Hindlimb muscle (tissue), 1 donor: ENCODE data around the gene MOB3A. TPM values are rescaled to one million over a fixed set of nuclear protein-coding genes. Genes with fewer than 3 reads are reported as not detected.

ENCODE experiments used
- DNase-seq: peaks from one replicate; pipeline ENCODE4 v3.0.0-alpha.2; 2013
- polyA plus RNA-seq: library from polyadenylated mRNA; unstranded; fragments of 120-200 nt; gene quantifications from one replicate; pipeline ENCODE4 v1.2.1, GENCODE V29; 2013; ENCODE audit not compliant: insufficient read length

The MOB3A gene
- polyA plus RNA-seq, 1 donor = 18.3 TPM

- DNase-seq = no peak
Observed at GRCh38 chr19:2123682-2124387, 27.7 kb upstream of the MOB3A start.

- DNase-seq = no peak
Observed at GRCh38 chr19:2122982-2123381, 26.9 kb upstream of the MOB3A start.

GRCh38 chr19:2122251-2122650 is 26.1 kb upstream of the MOB3A start:
- DNase-seq = no peak

DNA sequence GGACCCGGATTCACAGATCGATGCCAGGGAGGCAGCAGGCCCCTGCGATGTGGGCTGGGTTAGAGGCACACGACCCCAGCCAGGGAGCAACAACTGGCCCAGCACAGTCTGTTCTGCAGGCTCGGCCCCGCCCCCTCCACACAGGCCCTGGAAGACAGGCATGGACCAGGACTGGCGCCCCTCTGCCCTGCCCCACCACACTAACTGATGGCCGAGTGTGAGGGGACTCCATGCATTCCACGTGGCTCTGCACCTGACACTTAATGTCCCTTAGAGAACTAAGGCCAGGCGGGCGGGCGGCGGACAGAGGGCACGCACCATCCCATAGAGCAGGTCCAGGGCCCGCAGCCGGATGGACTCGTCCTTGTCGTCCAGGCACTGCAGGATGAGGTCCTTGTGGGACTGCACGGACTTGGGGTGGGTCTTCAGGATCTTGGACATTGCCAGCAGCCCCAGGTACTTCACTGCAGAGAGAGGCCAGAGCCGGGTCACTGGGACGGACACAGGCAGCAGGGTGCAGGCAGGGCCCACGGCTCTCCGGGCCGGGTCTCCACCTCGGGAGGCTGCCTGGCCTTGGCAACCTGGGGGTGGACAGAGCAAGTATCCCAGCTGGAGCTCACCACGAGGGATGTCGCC is 25.4 kb upstream of the MOB3A start:
- no peak for DNase-seq

DNA sequence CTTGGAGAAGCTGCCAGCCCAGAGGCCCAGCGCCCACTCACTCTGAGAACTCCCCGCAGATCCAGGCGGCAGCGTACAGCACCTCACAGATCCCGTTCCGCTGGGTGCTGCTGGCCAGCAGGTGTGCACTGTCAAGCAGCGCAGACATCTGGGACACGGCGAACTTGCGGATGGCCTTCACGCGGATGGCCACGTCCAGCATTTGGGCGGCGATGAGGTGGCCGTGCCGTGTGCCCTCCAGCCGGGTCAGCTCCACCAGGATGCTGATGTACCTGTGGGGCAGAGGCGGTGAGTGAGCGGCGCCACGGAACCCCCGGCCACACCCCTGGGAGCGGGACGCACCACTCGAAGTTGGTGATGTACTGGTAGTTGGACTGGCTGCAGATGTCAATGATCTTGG is 24.7 kb upstream of the MOB3A start:
- no peak for DNase-seq

GRCh38 chr19:2119921-2120785 is 24.0 kb upstream of the MOB3A start:
- DNase-seq = no peak

DNA sequence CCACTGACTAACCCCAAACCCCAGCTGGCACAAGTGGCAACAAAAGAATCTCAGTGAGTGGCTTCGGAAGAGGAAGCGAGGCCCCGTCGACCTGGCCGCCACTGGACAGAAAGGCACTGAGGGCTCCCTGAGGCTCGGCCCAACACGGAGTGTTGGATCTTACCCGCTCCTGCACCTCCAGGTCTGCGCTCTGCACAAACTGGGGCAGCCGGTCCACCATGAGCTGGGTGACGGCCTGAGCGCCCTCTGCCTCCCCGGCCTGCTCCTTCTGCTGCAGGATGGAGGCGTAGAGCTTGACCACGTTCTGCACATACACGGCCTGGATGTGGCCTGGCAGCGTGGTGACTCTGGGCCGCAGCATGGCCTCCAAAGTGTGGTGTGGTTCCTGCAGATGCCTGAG is 22.3 kb upstream of the MOB3A start:
- DNase-seq = no peak

DNA sequence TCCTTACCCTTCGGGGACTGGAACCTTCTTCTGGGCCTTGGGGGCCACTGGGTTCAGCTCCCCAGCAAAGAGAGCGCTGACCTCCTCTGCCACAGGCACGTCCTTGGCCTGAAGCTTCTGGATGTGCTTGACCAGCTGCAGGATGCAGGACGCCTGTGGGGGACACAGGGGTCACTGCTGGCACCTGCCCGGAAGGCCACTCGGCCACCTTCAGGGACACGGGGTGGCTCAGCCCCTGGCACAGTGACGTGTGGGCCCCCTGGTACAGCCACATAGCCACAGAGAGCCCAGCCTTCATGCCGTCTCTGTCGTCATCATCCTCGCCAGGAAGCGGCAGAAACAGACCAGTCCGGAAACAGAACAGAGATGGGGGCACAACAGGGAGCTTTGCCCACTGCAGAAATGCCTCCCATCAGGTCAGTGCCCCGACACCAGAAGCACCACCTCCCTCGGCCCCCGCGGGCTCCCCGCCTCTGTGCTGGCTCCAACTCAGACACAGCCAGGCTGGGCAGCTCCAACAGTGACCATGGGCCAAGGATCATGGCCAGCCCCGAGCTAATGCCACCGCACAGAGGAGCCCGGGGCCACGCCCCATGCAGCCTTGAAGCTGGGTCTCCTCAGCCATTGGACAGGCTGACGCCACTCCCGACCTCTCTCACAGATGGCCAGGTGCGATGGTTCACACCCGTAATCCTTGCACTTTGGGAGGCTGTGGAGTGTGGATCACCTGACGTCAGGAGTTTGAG is 21.3 kb upstream of the MOB3A start:
- no peak for DNase-seq

DNA sequence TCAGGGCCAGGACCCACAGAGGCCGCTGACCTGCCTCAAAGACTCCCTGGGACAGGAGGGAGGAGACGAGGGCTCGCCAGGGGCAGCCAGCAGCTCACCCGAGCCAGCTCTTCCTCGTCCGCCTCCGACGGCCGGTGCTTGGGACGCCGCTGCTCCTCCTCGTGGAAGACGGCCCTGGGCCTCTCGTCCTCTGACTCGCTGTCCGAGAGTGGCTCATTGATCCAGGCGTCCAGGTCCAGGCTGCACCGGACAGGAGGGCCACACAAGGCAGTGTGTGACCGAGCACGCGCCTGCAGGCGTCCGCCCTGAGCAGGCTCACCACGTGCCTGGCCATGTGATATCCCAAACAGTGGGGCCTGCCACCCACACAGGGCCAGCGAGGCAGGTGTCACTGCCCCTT is 20.4 kb upstream of the MOB3A start:
- no peak for DNase-seq

- DNase-seq = no peak
Observed at GRCh38 chr19:2115911-2116426, 19.8 kb upstream of the MOB3A start.

- DNase-seq = no peak
Observed at GRCh38 chr19:2115324-2115723, 19.2 kb upstream of the MOB3A start.

GRCh38 chr19:2114821-2115220 is 18.7 kb upstream of the MOB3A start:
- no peak for DNase-seq

DNA sequence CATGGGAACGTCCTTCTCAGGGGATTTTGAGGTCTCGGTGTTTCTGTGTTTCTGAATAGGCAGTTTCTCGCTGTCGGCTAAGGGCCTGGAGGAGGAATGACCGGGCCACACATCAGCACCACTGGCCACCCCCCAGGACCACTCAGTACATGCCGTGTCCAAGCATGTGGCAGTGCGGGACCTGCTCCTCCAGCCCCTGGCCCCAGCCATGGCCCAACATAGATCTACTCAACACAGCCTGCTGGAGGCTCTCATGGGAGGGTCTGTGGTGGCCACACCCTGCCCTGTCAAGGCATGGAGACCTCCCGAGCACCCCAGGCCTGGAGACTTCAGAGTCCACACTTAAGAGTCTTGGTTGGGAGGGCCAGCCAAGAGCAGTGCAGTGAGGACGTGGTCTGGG is 18.1 kb upstream of the MOB3A start:
- DNase-seq = no peak

GRCh38 chr19:2113439-2114211 is 17.5 kb upstream of the MOB3A start:
- DNase-seq = no peak

GRCh38 chr19:2112516-2113320 is 16.6 kb upstream of the MOB3A start:
- no peak for DNase-seq

- no peak for DNase-seq
Observed at GRCh38 chr19:2111886-2112285, 15.8 kb upstream of the MOB3A start.

- no peak for DNase-seq
Observed at GRCh38 chr19:2111425-2111824, 15.3 kb upstream of the MOB3A start.

GRCh38 chr19:2110822-2111221 is 14.7 kb upstream of the MOB3A start:
- no peak for DNase-seq

DNA sequence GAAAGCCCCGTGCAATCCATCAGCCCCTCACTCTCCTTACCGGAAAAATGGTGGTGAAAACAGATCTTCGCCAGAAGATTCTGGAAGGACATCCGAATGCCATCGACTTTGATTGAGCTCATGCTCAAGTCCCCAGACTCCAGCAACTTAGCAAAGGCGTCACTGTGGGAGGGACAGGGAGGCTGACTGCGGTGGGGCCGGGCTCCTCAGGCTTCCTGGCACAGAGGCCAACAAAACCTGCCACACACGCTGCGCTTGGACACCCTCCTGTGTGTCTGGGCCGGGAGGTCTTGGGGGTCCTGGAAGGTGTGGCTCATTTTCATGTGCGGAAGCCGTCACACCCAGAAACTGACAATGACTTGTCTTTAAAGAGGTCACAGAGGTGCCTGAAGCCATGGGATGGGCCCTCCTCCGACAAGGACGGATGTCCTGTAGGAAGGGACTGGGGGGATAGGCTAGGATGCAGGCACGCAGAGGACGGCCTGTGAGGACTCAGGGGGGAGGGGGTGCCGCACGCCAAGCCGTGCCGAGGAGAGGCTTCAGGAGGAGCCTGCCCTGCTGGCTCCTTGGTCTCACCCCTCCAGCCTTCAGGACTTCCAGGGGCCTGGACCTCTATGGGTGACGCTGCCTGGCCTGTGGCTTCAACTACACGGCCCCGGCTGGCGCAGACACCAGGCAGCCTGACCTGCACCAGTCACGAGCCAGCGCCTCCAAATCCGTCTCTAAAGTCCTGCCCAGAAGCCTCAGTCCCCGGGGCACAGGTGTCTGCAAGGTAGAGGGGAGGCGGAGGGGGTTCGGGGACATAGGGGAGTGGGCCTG is 13.1 kb upstream of the MOB3A start:
- DNase-seq = no peak
